CD4-positive, alpha-beta T cell (primary cell): Measurements from ENCODE around the gene SEMA6C. TPM values are rescaled to one million over a fixed set of nuclear protein-coding genes. Genes with fewer than 3 reads are reported as not detected.

Experiments
- ATAC-seq: fragments of 200-7000 bp; cut with Tn5 transposase; one replicate; pipeline ENCODE4 v1.10.0; 2022; ENCODE audit warnings: mild to moderate bottlenecking; ENCODE audit not compliant: poor library complexity
- CTCF ChIA-PET: fragments of 350-600 bp; sonication (Branson Sonifier 250); formaldehyde crosslinking; loops from one replicate; lab custom pipeline; 2021; ENCODE audit warnings: antibody characterized with exemption, inconsistent platforms; lab: Charles Lee
- POLR2A ChIA-PET: fragments of 350-600 bp; sonication (Branson Sonifier 250); formaldehyde crosslinking; loops from one replicate; lab custom pipeline; 2021; ENCODE audit warnings: antibody characterized with exemption, inconsistent platforms; lab: Charles Lee
- DNase-seq, 14 experiments: peaks; one replicate each; pipeline ENCODE4 v3.0.0-alpha.2; 2013 to 2020; ENCODE audit warnings: mixed read lengths in 2 of 14
- H3K27ac ChIP-seq, 2 donors: one replicate each; pipeline versions ENCODE4 v1.5.1 to v1.7.0; 2013; ENCODE audit warnings: low read length in 2 of 2, low read depth in 1 of 2, mild to moderate bottlenecking in 1 of 2
- H3K27me3 ChIP-seq, 2 experiments: 1 replicate in 1 of 2; 2 replicates in 1 of 2; pipeline versions ENCODE4 v1.6.1 to v1.7.0; 2013; ENCODE audit warnings: low read length in 2 of 2, control low read depth in 1 of 2, mild to moderate bottlenecking in 1 of 2, moderate library complexity in 1 of 2; ENCODE audit not compliant: insufficient read depth in 2 of 2, control insufficient read depth in 1 of 2
- H3K36me3 ChIP-seq: one replicate; pipeline ENCODE4 v1.6.1; 2013; ENCODE audit warnings: low read length, control low read depth; ENCODE audit not compliant: insufficient read depth
- H3K4me1 ChIP-seq: one replicate; pipeline ENCODE4 v1.6.1; 2013; ENCODE audit warnings: low read length, control low read depth; ENCODE audit not compliant: insufficient read depth
- H3K4me3 ChIP-seq: one replicate; pipeline ENCODE4 v1.5.1; 2013; ENCODE audit warnings: mild to moderate bottlenecking, low read length, moderate library complexity
- H3K9me3 ChIP-seq, 2 experiments: 1 replicate in 1 of 2; 2 replicates in 1 of 2; pipeline versions ENCODE4 v1.6.1 to v1.7.0; 2013; ENCODE audit warnings: low read length in 2 of 2, mild to moderate bottlenecking in 2 of 2, control low read depth in 1 of 2, moderate library complexity in 1 of 2; ENCODE audit not compliant: control insufficient read depth in 1 of 2, insufficient read depth in 1 of 2
- H3K27ac Mint-ChIP-seq: one replicate; pipeline ENCODE4 v1.8.0; 2020; ENCODE audit warnings: mixed read lengths
- H3K27me3 Mint-ChIP-seq: one replicate; pipeline ENCODE4 v1.8.0; 2021; ENCODE audit warnings: mixed read lengths
- H3K36me3 Mint-ChIP-seq: one replicate; pipeline ENCODE4 v1.8.0; 2021; ENCODE audit warnings: low read depth, mixed read lengths
- H3K4me1 Mint-ChIP-seq: one replicate; pipeline ENCODE4 v1.8.0; 2021; ENCODE audit warnings: low read depth, mixed read lengths
- H3K4me3 Mint-ChIP-seq: one replicate; pipeline ENCODE4 v1.8.0; 2020; ENCODE audit warnings: mild to moderate bottlenecking, mixed read lengths
- H3K9me3 Mint-ChIP-seq: one replicate; pipeline ENCODE4 v1.8.0; 2020; ENCODE audit warnings: mixed read lengths
- intact Hi-C, 2 experiments: fragments of 100-400 bp; cut with DNase I in 1 of 2; cut with micrococcal nuclease in 1 of 2; formaldehyde crosslinking; loops; one replicate each; pipeline versions ENCODE4 v1.15.1 to v1.9.0; 2023 to 2025; cut with DNase I, micrococcal nuclease
- total RNA-seq, 174 experiments: library from RNA in 2 of 174; stranded (reverse) in 2 of 174; gene quantifications; one replicate each; pipeline ENCODE4 v1.2.3 and lab custom pipeline; 2021 to 2026
- TF ChIP-seq, protein P1 (sequence below): fragments of 200-600 bp; IDR thresholded peaks from one replicate; pipeline ENCODE4 v1.8.0; 2022; ENCODE audit warnings: antibody characterized with exemption, mild to moderate bottlenecking

The SEMA6C gene
- total RNA-seq, 2 experiments from 2014 or later = 3.8 to 5.5 TPM

DNA sequence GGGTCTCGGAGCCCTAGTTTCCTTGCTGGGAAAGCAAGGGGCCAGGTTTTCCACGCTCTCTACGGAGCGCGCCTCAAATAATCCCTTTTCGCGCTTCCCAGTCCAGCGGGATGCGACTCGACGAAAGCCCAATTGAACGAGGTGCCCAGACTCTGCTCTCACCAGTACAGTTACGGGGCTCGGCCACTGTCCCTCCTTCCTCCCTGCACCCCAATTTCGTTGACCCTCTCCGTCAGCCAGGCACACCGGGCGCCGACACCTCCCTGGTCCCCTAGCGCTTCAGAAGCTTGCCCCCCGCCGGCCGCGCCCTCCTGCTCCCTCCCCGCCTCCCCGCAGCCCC lies 389 bp downstream of the SEMA6C start:
- ATAC-seq = no peak
- Histone ChIP-seq H3K27me3 (no peaks in the 10 kb centered on the region), H3K9me3 (no peaks in the 10 kb centered on the region), H3K36me3 (no peaks in the 10 kb centered on the region), H3K4me1 (peaks cover 26% of the 10 kb centered on the region), H3K27ac (no peak overlapping the region), H3K4me3 (peak overlapping the region; percentile 81)
- DNase-seq = no peak
- Mint-ChIP-seq H3K36me3 (peaks cover 5% of the 10 kb centered on the region), H3K4me1 (peaks cover 18% of the 10 kb centered on the region), H3K27me3 (no peaks in the 10 kb centered on the region), H3K4me3 (peak overlapping the region; percentile 98), H3K9me3 (no peaks in the 10 kb centered on the region), H3K27ac (no peak overlapping the region)
- TF ChIP-seq, protein P1, sequence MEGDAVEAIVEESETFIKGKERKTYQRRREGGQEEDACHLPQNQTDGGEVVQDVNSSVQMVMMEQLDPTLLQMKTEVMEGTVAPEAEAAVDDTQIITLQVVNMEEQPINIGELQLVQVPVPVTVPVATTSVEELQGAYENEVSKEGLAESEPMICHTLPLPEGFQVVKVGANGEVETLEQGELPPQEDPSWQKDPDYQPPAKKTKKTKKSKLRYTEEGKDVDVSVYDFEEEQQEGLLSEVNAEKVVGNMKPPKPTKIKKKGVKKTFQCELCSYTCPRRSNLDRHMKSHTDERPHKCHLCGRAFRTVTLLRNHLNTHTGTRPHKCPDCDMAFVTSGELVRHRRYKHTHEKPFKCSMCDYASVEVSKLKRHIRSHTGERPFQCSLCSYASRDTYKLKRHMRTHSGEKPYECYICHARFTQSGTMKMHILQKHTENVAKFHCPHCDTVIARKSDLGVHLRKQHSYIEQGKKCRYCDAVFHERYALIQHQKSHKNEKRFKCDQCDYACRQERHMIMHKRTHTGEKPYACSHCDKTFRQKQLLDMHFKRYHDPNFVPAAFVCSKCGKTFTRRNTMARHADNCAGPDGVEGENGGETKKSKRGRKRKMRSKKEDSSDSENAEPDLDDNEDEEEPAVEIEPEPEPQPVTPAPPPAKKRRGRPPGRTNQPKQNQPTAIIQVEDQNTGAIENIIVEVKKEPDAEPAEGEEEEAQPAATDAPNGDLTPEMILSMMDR = no peak
- intact Hi-C loops = no loop called here
- ChIA-PET POLR2A (interaction anchor here (5.4 kb wide), 1 partner anchor 11 kb away, joined by 26 read pairs; the partner anchor contains the start of gene TNFAIP8L2), CTCF (no interaction called here)

DNA sequence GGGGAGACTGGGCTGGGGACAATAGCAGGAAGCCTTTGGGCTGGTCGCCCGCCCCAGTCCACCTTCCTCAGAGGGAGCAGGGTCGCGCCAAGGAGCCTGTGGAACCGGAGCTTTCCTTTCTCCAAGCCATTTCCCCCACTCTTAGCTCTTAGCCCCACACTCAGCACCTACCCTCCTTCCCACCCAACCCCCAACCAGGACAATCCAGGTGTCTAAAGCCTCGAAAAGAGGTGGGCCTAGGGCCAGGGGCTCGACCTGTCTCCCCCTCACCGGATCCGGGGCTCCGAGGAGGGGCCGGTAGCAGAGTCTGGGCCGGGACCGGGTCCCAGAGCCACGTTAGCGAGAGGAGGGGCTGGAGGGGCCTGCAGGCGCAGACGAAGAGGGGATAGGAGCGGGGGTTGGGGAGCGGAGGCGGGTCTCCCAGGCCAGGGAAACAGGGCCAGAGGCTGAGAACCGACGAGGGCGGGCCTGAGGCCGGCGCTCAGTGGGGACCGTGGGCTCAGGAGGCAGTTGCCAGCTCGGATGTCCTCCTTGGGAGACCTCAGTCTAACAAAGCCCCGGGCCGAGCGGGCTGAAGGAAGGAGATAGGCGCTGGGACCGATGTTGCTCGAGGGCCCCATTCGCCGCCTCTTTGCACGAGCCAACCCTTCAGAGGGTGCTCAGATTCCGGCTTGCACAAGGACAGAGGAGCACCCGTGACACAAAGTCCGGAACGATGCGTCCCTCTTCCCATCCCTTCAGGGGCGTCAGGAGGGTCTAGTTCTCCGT lies 943 bp downstream of the SEMA6C start:
- ChIA-PET POLR2A (interaction anchor here (0.8 to 5.4 kb wide), 2 partner anchors 12 to 44 kb away, joined by 3 to 26 read pairs; partner anchors contain the start of genes TNFAIP8L2 and VPS72), CTCF (no interaction called here)
- Histone ChIP-seq H3K9me3 (no peaks in the 10 kb centered on the region), H3K4me3 (peak overlapping the region; percentile 81), H3K4me1 (peaks cover 26% of the 10 kb centered on the region), H3K27ac (no peak overlapping the region), H3K27me3 (no peaks in the 10 kb centered on the region), H3K36me3 (no peaks in the 10 kb centered on the region)
- no peak overlapping the region for H3K27ac Mint-ChIP-seq
- ATAC-seq (peak; percentile 15), DNase-seq (peak in 3 of 14 experiments; percentile 45 to 55 (median 51))
- peaks cover 18% of the 10 kb centered on the region for H3K4me1 Mint-ChIP-seq
- H3K27me3 Mint-ChIP-seq = no peaks in the 10 kb centered on the region
- peaks cover 5% of the 10 kb centered on the region for H3K36me3 Mint-ChIP-seq
- intact Hi-C loops = no loop called here
- no peaks in the 10 kb centered on the region for H3K9me3 Mint-ChIP-seq
- H3K4me3 Mint-ChIP-seq = peak overlapping the region; percentile 98
- TF ChIP-seq, protein P1 = no peak

DNA sequence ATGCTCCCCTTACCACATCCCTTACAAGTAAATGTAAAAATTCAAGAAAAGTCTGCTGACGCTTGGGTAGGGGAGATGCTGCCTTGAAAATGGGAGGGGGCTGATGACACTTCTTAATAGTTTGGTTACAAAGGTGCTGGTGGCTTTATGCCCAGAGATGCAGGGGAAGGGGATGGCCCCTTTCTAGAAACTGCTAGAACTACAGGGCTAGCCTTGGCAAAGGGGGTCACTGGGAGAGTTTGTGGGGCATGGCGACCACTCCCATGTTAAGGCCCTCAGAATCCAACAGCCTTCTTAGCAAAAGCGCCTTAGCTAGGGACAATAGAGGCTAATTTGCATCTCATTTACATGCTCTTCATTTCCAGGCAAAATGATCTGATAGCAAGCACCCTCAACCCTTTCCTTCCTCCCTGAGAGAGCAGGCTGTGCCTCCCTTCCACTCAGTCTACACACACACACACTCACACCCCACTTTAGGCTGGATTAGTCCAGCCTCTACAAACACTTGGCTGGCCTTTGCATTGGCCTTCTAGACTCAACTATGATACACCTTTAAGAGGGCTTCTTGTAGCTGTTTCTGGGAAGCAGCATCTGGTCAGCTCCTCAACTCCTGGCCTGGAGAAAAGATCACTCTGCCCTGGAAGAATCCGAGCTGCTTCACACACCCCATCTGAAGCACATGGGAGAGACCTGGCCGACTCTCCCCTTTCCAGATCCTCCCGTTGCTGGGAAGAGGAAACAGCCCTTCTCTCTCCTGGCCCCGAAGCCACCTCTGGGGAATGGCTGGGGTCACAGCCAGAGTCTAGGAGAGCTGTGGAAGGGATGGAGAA lies 1.7 kb downstream of the SEMA6C start:
- POLR2A ChIA-PET = interaction anchor here (0.8 to 5.4 kb wide), 3 partner anchors 13 to 45 kb away, joined by 3 to 26 read pairs (median 6); partner anchors contain the start of genes TNFAIP8L2 and VPS72
- peaks cover 26% of the 10 kb centered on the region for H3K4me1 ChIP-seq
- H3K9me3 ChIP-seq = no peaks in the 10 kb centered on the region
- peak overlapping the region; percentile 40 for H3K4me3 Mint-ChIP-seq
- ATAC-seq = no peak
- no peaks in the 10 kb centered on the region for H3K36me3 ChIP-seq
- H3K4me1 Mint-ChIP-seq = peaks cover 18% of the 10 kb centered on the region
- CTCF ChIA-PET = interaction anchor here (1.1 kb wide), 1 partner anchor 11 kb away, joined by 3 read pairs; no protein-coding TSS in a partner anchor
- no peak overlapping the region for H3K27ac ChIP-seq
- no peak for DNase-seq
- no peaks in the 10 kb centered on the region for H3K9me3 Mint-ChIP-seq
- no peaks in the 10 kb centered on the region for H3K27me3 ChIP-seq
- TF ChIP-seq, protein P1 = no peak
- H3K4me3 ChIP-seq = no peak overlapping the region
- intact Hi-C loops = no loop called here
- no peaks in the 10 kb centered on the region for H3K27me3 Mint-ChIP-seq
- H3K36me3 Mint-ChIP-seq = peaks cover 5% of the 10 kb centered on the region
- no peak overlapping the region for H3K27ac Mint-ChIP-seq
